Glutamatergic neuron (in vitro differentiated cells): ENCODE results near the gene PRRC2B. TPM values are rescaled to one million over a fixed set of nuclear protein-coding genes. Genes with fewer than 3 reads are reported as not detected.

Experiments used
- DNase-seq: peaks from one replicate; pipeline ENCODE4 v3.0.0; 2022
- H3K27ac Mint-ChIP-seq: one replicate; pipeline ENCODE4 v1.8.0; 2020; ENCODE audit warnings: mild to moderate bottlenecking, mixed read lengths, inconsistent platforms; ENCODE audit not compliant: unreplicated experiment
- H3K27me3 Mint-ChIP-seq: one replicate; pipeline ENCODE4 v1.8.0; 2020; ENCODE audit warnings: mild to moderate bottlenecking, moderate library complexity, mixed read lengths, inconsistent platforms; ENCODE audit not compliant: unreplicated experiment
- H3K36me3 Mint-ChIP-seq: one replicate; pipeline ENCODE4 v1.8.0; 2020; ENCODE audit warnings: mild to moderate bottlenecking, mixed read lengths, inconsistent platforms; ENCODE audit not compliant: unreplicated experiment
- H3K4me1 Mint-ChIP-seq: one replicate; pipeline ENCODE4 v1.8.0; 2020; ENCODE audit warnings: mild to moderate bottlenecking, low read depth, mixed read lengths, inconsistent platforms; ENCODE audit not compliant: unreplicated experiment
- H3K4me3 Mint-ChIP-seq: one replicate; pipeline ENCODE4 v1.8.0; 2020; ENCODE audit warnings: mild to moderate bottlenecking, mixed read lengths, inconsistent platforms; ENCODE audit not compliant: unreplicated experiment
- H3K9me3 Mint-ChIP-seq: one replicate; pipeline ENCODE4 v1.8.0; 2020; ENCODE audit warnings: mild to moderate bottlenecking, moderate library complexity, mixed read lengths, inconsistent platforms; ENCODE audit not compliant: unreplicated experiment
- CTCF ChIP-seq: fragments of 200-600 bp; sonication (generic); IDR thresholded peaks from one replicate; pipeline ENCODE4 v1.5.0; 2021; ENCODE audit not compliant: partially characterized antibody, unreplicated experiment
- total RNA-seq: library from RNA; stranded (reverse); fragmentation: NEBNext Ultra II Directional; extraction: Animal tissue kit (Norgen Biotek cat#: 25700); gene quantifications from one replicate; pipeline ENCODE4 v1.2.1, GENCODE V29; 2021; ENCODE audit not compliant: unreplicated experiment

The PRRC2B gene
- total RNA-seq, 1 donor from 2014 or later: 489 TPM

GRCh38 chr9:131491001-131491710 is 97.3 kb downstream of the PRRC2B start:
- TF ChIP-seq CTCF: no peak
- peaks cover 10% of the 10 kb centered on the region for H3K36me3 Mint-ChIP-seq
- peak overlapping the region; percentile 49 for H3K27ac Mint-ChIP-seq
- peak overlapping the region; percentile 20 for H3K4me3 Mint-ChIP-seq
- peaks cover 44% of the 10 kb centered on the region for H3K9me3 Mint-ChIP-seq
- H3K4me1 Mint-ChIP-seq: peaks cover 30% of the 10 kb centered on the region
- H3K27me3 Mint-ChIP-seq: peaks cover 28% of the 10 kb centered on the region
- no peak for DNase-seq

GRCh38 chr9:131492070-131492469 is 98.2 kb downstream of the PRRC2B start:
- TF ChIP-seq CTCF: no peak
- peaks cover 10% of the 10 kb centered on the region for H3K36me3 Mint-ChIP-seq
- peaks cover 22% of the 10 kb centered on the region for H3K4me1 Mint-ChIP-seq
- H3K27me3 Mint-ChIP-seq: peaks cover 24% of the 10 kb centered on the region
- peak overlapping the region; percentile 52 for H3K27ac Mint-ChIP-seq
- peaks cover 40% of the 10 kb centered on the region for H3K9me3 Mint-ChIP-seq
- DNase-seq: no peak
- no peak overlapping the region for H3K4me3 Mint-ChIP-seq

GRCh38 chr9:131494296-131494870 is 100.5 kb downstream of the PRRC2B start:
- Mint-ChIP-seq H3K36me3 (peaks cover 10% of the 10 kb centered on the region), H3K9me3 (peaks cover 40% of the 10 kb centered on the region), H3K27me3 (peaks cover 24% of the 10 kb centered on the region), H3K27ac (peak overlapping the region; percentile 43), H3K4me3 (no peak overlapping the region), H3K4me1 (peaks cover 9% of the 10 kb centered on the region)
- no peak for TF ChIP-seq CTCF
- no peak for DNase-seq

- no peak overlapping the region for H3K4me3 Mint-ChIP-seq
- no peak for DNase-seq
Measured at GRCh38 chr9:131495785-131496184, 101.9 kb downstream of the PRRC2B start.

More at GRCh38 chr9:131495785-131496184, 101.9 kb downstream of the PRRC2B start:
- Mint-ChIP-seq H3K9me3 (peaks cover 40% of the 10 kb centered on the region), H3K27ac (peak overlapping the region; percentile 64), H3K36me3 (peaks cover 15% of the 10 kb centered on the region), H3K27me3 (peaks cover 28% of the 10 kb centered on the region), H3K4me1 (peaks cover 16% of the 10 kb centered on the region)
- TF ChIP-seq CTCF: no peak
